Neural crest cell (in vitro differentiated cells): ENCODE data around the gene NCK2. TPM values are rescaled to one million over a fixed set of nuclear protein-coding genes. Genes with fewer than 3 reads are reported as not detected.
A peak's percentile ranks its signal among the peaks of the same experiment; 100 is the strongest.

ENCODE experiments used
- DNase-seq: peaks from one replicate; pipeline ENCODE4 v3.0.0; 2021; ENCODE audit warnings: low read depth, mixed read lengths, low spot score
- H3K27ac Mint-ChIP-seq: one replicate; pipeline ENCODE4 v1.8.0; 2021; ENCODE audit warnings: mild to moderate bottlenecking, mixed read lengths; ENCODE audit not compliant: unreplicated experiment
- H3K27me3 Mint-ChIP-seq: 2 replicates; pipeline ENCODE4 v1.8.0; 2021; ENCODE audit warnings: low read depth, mild to moderate bottlenecking, mixed read lengths
- H3K36me3 Mint-ChIP-seq: 2 replicates; pipeline ENCODE4 v1.8.0; 2021; ENCODE audit warnings: low read depth, mild to moderate bottlenecking, mixed read lengths
- H3K4me1 Mint-ChIP-seq: 2 replicates; pipeline ENCODE4 v1.8.0; 2021; ENCODE audit warnings: mixed read lengths
- H3K4me3 Mint-ChIP-seq: one replicate; pipeline ENCODE4 v1.8.0; 2021; ENCODE audit warnings: mild to moderate bottlenecking, mixed read lengths
- H3K9me3 Mint-ChIP-seq: 2 replicates; pipeline ENCODE4 v1.8.0; 2021; ENCODE audit warnings: mixed read lengths
- total RNA-seq: library from RNA; stranded (reverse); gene quantifications from 2 replicates; pipeline ENCODE4 v1.2.1, GENCODE V29; 2021
- TF ChIP-seq, protein P1 (sequence below): fragments of 200-600 bp; sonication (generic); conservative IDR thresholded peaks from 2 replicates; pipeline ENCODE4 v1.5.0; 2021; ENCODE audit warnings: antibody characterized with exemption, mild to moderate bottlenecking

NCK2 gene
- total RNA-seq, 1 donor from 2014 or later = 71.9 TPM

DNA sequence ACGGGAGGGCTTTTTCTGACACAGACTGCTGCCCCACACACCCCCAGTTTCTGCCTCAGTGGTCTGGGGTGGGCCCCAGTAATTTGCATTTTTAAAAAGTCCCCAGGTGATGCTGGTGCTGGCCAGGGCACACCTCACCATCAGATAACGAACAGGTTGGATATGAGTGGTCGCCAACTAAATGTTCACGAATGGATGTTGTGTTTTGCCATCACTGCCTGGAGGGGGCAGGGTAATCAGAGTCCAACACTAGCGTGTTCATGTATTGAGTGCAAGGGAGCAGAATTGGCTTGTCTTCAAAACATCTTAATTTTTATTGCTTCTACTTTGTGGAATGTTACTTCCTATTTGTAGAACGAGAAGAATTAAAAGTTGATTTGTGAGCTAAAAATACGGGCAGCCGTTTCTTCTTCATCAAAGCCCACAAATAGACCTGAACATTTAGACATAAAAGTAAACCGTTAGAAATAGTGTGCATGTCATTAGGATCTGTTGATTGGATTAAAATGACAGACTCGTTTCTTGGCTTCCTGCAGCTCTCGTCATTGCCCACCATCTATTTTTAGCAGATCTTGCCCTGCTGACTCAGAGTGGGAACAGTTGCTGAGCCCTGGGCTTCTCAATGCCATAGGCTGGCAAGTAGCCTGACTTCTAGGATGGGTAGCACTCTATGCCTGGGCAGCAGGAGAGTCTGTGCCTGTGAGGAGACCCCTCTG, 45.2 kb downstream of the NCK2 start:
- TF ChIP-seq, protein P1, sequence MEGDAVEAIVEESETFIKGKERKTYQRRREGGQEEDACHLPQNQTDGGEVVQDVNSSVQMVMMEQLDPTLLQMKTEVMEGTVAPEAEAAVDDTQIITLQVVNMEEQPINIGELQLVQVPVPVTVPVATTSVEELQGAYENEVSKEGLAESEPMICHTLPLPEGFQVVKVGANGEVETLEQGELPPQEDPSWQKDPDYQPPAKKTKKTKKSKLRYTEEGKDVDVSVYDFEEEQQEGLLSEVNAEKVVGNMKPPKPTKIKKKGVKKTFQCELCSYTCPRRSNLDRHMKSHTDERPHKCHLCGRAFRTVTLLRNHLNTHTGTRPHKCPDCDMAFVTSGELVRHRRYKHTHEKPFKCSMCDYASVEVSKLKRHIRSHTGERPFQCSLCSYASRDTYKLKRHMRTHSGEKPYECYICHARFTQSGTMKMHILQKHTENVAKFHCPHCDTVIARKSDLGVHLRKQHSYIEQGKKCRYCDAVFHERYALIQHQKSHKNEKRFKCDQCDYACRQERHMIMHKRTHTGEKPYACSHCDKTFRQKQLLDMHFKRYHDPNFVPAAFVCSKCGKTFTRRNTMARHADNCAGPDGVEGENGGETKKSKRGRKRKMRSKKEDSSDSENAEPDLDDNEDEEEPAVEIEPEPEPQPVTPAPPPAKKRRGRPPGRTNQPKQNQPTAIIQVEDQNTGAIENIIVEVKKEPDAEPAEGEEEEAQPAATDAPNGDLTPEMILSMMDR = peak; percentile 26
- peaks cover 4% of the 10 kb centered on the region for H3K9me3 Mint-ChIP-seq
- no peak for DNase-seq
- peaks cover 45% of the 10 kb centered on the region for H3K4me1 Mint-ChIP-seq
- no peak overlapping the region for H3K27ac Mint-ChIP-seq
- H3K36me3 Mint-ChIP-seq = peaks cover 3% of the 10 kb centered on the region
- no peaks in the 10 kb centered on the region for H3K27me3 Mint-ChIP-seq
- no peak overlapping the region for H3K4me3 Mint-ChIP-seq

DNA sequence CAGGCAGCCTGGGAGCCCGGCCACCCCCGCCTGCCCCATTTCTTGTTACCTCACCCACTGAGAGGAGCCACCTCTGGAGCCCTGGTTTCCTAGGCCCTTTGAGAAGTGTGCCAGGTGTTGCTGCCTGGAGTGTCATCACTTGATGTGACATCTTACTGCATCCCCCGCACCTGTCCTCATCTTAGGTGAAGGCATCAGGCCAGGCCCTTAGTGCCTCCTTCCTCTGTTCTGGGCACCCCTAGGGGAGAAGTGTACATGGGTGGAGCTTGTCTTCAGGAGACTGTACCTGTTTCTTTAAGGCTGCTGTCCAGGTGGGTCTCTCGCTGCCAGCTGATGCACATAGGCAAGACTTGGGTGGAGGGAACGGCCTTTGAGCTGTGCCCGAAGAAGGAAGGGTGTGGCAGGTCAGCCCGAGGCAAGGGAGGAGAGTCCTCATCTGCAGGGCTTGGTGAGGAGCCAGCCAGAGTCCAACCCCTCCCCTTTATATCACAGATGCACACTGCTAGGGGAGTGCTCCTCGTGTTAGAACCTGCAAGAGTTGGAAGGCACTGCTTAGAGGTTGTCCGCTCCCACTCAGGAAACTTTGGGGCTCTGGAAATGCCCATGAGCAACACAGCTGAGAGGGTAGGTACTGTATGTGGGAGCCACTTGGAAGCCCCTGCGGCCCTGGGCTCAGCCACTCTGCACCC, 45.9 kb downstream of the NCK2 start:
- Mint-ChIP-seq H3K36me3 (peaks cover 3% of the 10 kb centered on the region), H3K4me3 (no peak overlapping the region), H3K27ac (no peak overlapping the region), H3K27me3 (no peaks in the 10 kb centered on the region), H3K9me3 (peaks cover 4% of the 10 kb centered on the region), H3K4me1 (peaks cover 51% of the 10 kb centered on the region)
- DNase-seq = no peak
- TF ChIP-seq, protein P1 = no peak

DNA sequence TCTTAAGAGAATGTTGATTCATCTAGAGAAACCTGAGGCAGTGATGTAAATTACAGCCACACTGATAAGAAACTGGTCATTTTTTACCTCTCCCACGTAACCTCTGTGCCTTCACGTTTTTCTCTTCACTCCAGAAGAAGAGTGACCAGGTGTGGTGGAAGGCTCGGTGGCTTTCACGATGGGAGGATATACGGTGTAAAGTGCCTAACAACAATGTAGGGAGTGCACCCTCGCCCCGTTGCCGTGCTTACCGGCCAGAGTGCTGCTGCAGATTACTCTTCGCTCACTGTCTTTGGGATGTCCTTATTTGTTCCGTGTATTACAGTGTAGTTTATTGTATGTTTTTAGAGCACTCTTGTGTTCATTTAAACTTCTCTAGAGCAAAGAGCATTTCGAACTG, 46.5 kb downstream of the NCK2 start:
- no peak for DNase-seq
- Mint-ChIP-seq H3K27me3 (no peaks in the 10 kb centered on the region), H3K36me3 (peaks cover 3% of the 10 kb centered on the region), H3K4me1 (peaks cover 53% of the 10 kb centered on the region), H3K9me3 (peaks cover 4% of the 10 kb centered on the region), H3K27ac (no peak overlapping the region), H3K4me3 (no peak overlapping the region)
- TF ChIP-seq, protein P1 = no peak

DNA sequence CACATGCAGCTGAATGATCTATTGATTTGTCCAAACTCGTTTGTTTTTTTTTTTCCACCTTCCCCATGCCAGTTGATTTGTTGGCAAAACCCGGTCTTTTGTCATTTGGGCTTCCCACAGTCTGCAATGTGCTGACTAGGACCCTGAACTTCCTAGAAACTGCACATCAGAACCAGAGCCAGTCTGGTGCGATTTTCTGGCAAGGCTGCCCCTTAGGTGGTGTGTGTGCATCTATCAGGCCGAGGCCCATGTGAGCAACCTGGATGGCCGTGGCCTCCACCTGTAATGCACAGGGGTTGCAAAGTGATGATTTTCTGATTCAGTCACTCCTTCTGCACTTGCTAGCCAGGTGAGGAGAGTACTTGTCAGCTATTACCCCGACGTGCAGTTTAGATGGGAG, 47.8 kb downstream of the NCK2 start:
- peaks cover 59% of the 10 kb centered on the region for H3K4me1 Mint-ChIP-seq
- H3K27me3 Mint-ChIP-seq = no peaks in the 10 kb centered on the region
- TF ChIP-seq, protein P1 = no peak
- no peak overlapping the region for H3K4me3 Mint-ChIP-seq
- no peak for DNase-seq
- H3K27ac Mint-ChIP-seq = no peak overlapping the region
- peaks cover 3% of the 10 kb centered on the region for H3K36me3 Mint-ChIP-seq
- peaks cover 4% of the 10 kb centered on the region for H3K9me3 Mint-ChIP-seq

DNA sequence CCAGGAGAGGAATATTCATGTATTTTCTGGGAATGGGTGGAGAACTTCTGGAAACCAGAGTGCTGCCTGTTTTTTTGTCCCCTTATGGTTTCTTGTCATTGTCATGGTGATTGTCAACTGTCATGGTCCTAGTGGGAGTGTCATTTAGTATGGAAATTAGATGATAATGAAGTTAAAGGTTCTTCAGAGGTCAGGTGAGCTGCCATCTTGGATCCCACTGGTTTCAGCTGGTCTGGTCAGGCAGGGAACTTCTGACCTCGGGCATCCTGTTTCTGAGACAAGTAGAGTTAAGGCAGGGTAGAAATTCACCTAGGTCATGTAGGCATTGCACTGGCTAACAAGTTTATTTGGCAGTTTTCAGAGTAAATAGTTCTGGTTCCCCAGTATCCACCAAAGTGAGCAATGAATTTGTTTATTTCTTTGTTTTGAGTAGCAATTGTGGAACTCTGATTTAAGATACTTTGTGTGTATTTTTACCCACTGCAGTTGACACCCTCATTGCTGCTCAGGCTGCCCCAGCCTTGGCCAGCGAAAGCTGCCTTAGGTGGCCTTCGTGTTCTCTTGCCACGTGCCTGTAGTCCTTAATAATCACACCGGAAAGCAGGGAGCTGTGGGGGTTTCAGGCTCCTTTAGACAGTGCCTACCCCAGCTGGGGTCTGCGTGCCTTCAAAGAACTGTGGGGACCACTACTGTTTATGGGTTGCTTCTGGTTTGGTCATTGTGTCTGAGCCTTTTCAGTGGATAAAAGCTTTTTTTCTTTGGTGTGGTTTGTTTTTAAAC, 48.7 kb downstream of the NCK2 start:
- no peak overlapping the region for H3K4me3 Mint-ChIP-seq
- peaks cover 3% of the 10 kb centered on the region for H3K36me3 Mint-ChIP-seq
- TF ChIP-seq, protein P1 = no peak
- peaks cover 4% of the 10 kb centered on the region for H3K9me3 Mint-ChIP-seq
- peaks cover 64% of the 10 kb centered on the region for H3K4me1 Mint-ChIP-seq
- H3K27ac Mint-ChIP-seq = no peak overlapping the region
- no peaks in the 10 kb centered on the region for H3K27me3 Mint-ChIP-seq
- DNase-seq = no peak
